RPMI8226 (cell line): ENCODE measurements around the gene ARRB2.
"Not testable (repeated sequence)": the region's sequence is repeated elsewhere in the genome, so short reads cannot be mapped to it uniquely, and the experiment has no call there.

Source experiments
- DNase-seq: peaks from one replicate; pipeline ENCODE4 v3.0.0-alpha.2; 2015

Gene ARRB2

DNA sequence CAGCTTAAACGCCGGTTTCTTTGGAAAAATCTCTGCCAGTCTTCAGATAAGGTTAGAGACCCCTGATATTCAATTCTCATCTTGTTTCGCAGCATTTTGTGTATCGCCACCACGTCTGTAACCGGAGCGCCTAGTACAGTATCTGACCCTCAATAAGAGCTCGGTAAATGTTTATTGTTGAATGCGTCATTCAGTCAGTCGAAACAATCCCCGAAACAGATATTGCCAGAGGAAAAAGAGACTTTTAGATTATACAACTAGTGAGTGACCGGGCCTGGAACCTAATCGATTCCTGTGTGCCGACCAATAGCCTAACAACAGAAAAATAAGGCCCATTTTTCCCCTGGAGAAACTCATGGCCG lies 7.1 kb upstream of the ARRB2 start:
- DNase-seq, result no peak

- not testable (repeated sequence) for DNase-seq
These were observed 5.9 kb upstream of the ARRB2 start for GRCh38 chr17:4704574-4704907.

GRCh38 chr17:4704991-4705390 lies 5.4 kb upstream of the ARRB2 start:
- DNase-seq, result no peak

DNA sequence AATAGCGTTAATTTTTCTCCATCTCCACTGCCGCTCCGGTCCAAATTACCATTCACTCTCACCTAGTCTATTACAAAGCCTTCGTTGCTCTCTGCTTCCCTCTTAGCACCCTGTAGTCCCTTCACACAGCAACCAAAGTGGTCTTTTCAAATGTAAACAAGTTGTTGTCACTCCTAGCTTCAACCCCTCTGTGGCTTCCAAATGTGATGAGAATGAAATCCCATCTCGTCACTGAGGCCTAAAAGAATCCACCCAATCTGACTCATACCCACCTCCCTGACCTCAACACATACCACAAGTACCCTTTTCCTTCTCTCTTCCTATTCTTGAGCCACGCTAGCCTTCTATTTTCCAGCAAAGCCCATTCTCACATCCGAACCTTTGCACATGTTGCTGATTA lies 4.3 kb upstream of the ARRB2 start:
- no peak for DNase-seq

- DNase-seq, result peak; percentile 19
These were observed 2.0 kb upstream of the ARRB2 start for GRCh38 chr17:4708436-4708835.

- peak; percentile 20 for DNase-seq
These were observed 532 bp downstream of the ARRB2 start for GRCh38 chr17:4710693-4711634.

- DNase-seq, result peak; percentile 42
These were observed 1.3 kb downstream of the ARRB2 start for GRCh38 chr17:4711661-4712181.

DNA sequence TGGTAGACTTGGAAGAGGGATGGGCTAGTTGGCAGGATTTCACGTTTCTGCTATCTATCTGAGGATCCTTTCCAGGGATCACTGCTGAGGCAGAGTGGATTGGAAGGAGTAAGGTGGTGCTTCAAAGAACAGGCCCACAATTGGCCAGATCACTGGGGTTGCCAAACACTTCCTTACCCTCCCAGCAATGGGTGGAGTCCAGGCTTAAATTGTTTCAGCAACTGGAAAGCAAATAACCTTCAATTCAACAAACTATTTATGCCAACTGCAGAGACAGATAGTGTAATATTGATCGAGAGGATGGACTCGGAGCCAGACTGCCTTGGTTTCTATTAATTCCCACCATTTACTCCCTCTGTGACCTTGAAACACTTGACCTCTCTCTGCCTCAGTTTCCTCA lies 2.1 kb downstream of the ARRB2 start:
- no peak for DNase-seq

- not testable (repeated sequence) for DNase-seq
These were observed 4.1 kb downstream of the ARRB2 start for GRCh38 chr17:4714340-4715062.

- no peak for DNase-seq
These were observed 4.8 kb downstream of the ARRB2 start for GRCh38 chr17:4715063-4715744.

DNA sequence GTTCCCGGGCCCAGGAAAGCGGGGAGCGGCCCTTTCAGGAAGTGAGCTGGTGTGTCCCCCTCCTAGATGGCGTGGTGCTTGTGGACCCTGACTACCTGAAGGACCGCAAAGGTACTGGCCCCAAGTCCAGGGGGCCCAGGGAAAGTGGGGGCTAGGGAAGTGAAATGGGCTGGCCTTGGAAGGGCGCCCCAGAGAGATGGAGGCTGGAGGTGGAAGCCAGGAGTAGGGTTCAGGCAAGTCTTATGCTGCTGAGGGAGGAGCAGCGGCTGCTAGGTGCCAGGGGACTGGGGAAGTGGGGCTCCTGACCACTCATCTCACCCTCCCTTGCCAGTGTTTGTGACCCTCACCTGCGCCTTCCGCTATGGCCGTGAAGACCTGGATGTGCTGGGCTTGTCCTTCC lies 5.6 kb downstream of the ARRB2 start:
- no peak for DNase-seq

DNA sequence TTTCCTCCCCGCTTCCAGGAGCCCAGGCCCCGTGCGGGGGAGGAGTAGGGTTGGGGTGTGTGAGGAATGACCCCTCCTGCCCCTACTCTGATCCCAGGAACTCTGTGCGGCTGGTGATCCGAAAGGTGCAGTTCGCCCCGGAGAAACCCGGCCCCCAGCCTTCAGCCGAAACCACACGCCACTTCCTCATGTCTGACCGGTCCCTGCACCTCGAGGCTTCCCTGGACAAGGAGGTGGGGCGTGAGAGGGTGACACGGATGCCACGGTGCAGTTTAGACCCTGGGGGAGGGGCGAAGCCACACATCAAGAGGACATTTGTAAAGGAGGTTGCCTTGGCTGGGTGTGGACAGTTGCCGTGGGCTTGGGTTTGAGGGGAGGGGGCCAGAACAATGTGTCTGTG lies 7.4 kb downstream of the ARRB2 start:
- no peak for DNase-seq

GRCh38 chr17:4718276-4718675 lies 7.8 kb downstream of the ARRB2 start:
- no peak for DNase-seq

- DNase-seq, result no peak
These were observed 8.7 kb downstream of the ARRB2 start for GRCh38 chr17:4719146-4719545.

- no peak for DNase-seq
These were observed 9.3 kb downstream of the ARRB2 start for GRCh38 chr17:4719684-4720221.

DNA sequence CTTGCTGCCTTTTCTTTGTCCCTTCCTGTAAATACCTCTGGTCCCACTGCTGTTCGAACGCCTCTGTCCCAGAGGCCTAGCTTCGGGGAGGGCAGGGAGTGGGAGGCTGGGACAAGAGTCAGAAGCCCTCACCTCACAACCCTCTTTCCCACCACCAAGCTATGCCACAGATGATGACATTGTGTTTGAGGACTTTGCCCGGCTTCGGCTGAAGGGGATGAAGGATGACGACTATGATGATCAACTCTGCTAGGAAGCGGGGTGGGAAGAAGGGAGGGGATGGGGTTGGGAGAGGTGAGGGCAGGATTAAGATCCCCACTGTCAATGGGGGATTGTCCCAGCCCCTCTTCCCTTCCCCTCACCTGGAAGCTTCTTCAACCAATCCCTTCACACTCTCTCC lies 10.4 kb downstream of the ARRB2 start:
- DNase-seq, result no peak

DNA sequence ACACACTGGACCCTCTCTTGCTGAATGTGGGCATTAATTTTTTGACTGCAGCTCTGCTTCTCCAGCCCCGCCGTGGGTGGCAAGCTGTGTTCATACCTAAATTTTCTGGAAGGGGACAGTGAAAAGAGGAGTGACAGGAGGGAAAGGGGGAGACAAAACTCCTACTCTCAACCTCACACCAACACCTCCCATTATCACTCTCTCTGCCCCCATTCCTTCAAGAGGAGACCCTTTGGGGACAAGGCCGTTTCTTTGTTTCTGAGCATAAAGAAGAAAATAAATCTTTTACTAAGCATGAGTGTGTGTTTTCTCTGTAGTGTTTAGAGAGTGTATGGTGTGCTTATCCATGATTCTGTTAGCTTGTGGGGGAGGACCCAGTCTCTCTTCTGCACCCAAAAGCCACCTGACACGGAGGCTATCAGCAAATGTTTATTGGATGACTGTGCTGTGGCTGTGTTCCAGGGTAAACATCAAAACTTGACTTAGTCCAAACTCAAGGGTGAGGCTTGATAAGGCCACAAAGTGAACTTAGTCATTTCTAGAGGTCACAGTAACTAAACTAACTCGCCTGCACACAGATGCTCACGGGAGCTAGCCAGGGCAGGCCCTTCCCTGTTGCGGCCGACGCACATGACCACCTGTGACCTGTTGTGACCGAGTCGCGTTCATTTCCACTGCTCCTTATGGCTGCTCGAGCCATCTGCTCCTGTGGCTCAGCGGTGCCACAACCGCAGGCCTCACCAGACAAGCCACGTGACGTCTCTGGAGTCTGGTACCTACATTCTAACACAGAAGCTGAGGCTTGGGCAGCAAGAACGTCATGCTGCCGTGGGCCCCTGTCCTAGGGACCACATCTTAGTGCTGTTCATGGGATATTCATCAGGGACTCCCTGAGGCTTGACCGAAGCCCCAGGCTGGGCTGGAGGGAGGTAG lies 11.0 kb downstream of the ARRB2 start:
- DNase-seq, result peak; percentile 90

DNA sequence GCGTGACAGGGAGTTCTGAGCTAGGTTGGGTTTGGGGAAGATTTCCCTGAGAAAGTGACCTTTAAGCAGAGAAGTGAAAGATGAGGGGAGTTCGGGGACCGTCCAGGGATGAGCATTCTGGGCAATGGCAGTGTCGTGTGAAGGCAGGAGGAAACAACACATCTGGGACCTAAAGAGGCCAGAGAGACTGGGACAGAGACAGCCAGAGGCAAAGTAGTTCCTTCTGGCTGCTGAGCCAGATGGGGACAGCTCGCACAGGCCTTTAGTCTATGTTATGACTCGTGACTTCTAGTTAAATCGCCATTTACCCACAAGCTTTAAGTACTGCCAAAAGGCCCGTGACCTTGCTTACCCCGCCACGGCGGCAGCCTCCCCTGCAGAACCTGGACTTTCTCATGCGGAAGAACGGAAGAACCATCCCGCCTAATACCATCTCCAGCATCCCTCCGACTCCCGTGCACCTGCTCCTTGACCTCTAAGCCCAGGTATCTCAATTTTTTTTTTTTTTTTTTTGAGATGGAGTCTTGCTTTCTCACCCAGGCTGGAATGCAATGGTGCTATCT lies 12.3 kb downstream of the ARRB2 start:
- no peak for DNase-seq

- no peak for DNase-seq
These were observed 14.2 kb downstream of the ARRB2 start for GRCh38 chr17:4724650-4725049.

DNA sequence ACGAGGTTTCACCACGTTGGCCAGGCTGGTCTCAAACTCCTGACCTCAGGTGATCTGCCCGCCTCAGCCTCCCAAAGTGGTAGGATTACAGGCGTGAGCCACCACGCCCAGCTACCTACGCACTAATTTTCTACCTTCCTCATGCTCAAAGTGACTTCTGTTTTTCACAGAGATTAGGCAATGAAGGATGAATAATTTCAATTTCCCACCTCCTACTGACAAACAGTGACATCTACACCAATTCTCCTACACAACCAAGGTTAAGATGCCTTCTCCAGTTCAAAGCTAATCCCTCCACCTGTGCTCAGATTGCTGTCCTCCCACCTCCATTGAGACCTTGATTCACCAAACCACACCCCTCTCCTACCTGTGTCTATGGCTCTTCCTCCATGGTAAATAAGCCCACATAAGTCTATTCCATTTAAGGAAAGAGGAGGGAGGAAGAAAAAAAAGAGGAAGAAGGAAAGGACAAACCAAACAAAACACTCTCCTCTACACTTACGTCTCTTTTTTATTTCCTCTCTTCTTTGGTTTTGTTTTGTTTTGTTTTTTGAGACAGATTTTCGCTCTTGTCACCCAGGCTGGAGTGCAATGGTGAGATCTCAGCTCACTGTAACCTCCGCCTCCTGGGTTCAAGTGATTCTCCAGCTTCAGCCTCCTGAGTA lies 15.3 kb downstream of the ARRB2 start:
- no peak for DNase-seq

DNA sequence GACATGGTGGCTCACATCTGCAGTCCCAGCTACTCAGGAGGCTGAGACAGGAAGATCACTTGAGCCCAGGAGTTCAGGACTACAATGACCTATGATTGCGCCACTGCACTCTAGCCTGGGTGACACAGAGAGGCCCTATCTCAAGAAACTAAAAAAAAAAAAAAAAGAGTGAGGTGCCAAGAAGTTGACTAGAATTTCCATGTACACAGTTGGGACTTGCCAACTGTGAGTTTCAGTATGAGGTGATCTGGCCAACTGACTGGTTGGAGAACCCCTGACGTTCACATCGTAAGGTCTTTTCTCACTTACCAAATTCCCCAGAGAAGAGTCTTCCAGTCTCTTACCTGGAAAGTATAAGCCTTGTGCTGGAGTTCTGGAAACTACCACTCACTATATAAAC lies 17.7 kb downstream of the ARRB2 start:
- DNase-seq, result no peak
